NCI-H774 (cell line): ENCODE data around the gene SYT13.

Experiments
- DNase-seq: peaks from one replicate; lab custom pipeline; 2025; lab: John Stamatoyannopoulos, UW

SYT13 gene

GRCh38 chr11:45313171-45313865, 27.2 kb upstream of the SYT13 start:
- no peak for DNase-seq

GRCh38 chr11:45305874-45306623, 19.9 kb upstream of the SYT13 start:
- peak; percentile 4 for DNase-seq

- DNase-seq, result no peak
Observed at GRCh38 chr11:45304992-45305335, 18.8 kb upstream of the SYT13 start.

- no peak for DNase-seq
Observed at GRCh38 chr11:45304111-45304991, 18.2 kb upstream of the SYT13 start.

- DNase-seq, result no peak
Observed at GRCh38 chr11:45303316-45303715, 17.2 kb upstream of the SYT13 start.

- peak; percentile 51 for DNase-seq
Observed at GRCh38 chr11:45301537-45302246, 15.6 kb upstream of the SYT13 start.

GRCh38 chr11:45300715-45301114, 14.6 kb upstream of the SYT13 start:
- DNase-seq, result no peak

- no peak for DNase-seq
Observed at GRCh38 chr11:45298718-45299117, 12.6 kb upstream of the SYT13 start.

- no peak for DNase-seq
Observed at GRCh38 chr11:45296075-45296474, 9.9 kb upstream of the SYT13 start.

GRCh38 chr11:45294499-45294898, 8.4 kb upstream of the SYT13 start:
- DNase-seq, result no peak

GRCh38 chr11:45293566-45294192, 7.5 kb upstream of the SYT13 start:
- peak; percentile 78 for DNase-seq

- no peak for DNase-seq
Observed at GRCh38 chr11:45290586-45290985, 4.4 kb upstream of the SYT13 start.

GRCh38 chr11:45289369-45289768, 3.2 kb upstream of the SYT13 start:
- DNase-seq, result no peak

GRCh38 chr11:45288339-45288738, 2.2 kb upstream of the SYT13 start:
- DNase-seq, result no peak

- DNase-seq, result no peak
Observed at GRCh38 chr11:45287316-45287903, 1.3 kb upstream of the SYT13 start.

- DNase-seq, result no peak
Observed at GRCh38 chr11:45285250-45285828, 802 bp downstream of the SYT13 start.

GRCh38 chr11:45282081-45282480, 4.1 kb downstream of the SYT13 start:
- no peak for DNase-seq

- peak; percentile 31 for DNase-seq
Observed at GRCh38 chr11:45280449-45280848, 5.7 kb downstream of the SYT13 start.

- no peak for DNase-seq
Observed at GRCh38 chr11:45279645-45280044, 6.5 kb downstream of the SYT13 start.

GRCh38 chr11:45278714-45279113, 7.4 kb downstream of the SYT13 start:
- no peak for DNase-seq

- no peak for DNase-seq
Observed at GRCh38 chr11:45275828-45276227, 10.3 kb downstream of the SYT13 start.
